HuH-7.5 (cell line): Measurements from ENCODE around the gene SNX9.
"Not testable (repeated sequence)": the region's sequence is repeated elsewhere in the genome, so short reads cannot be mapped to it uniquely, and the experiment has no call there.

Source experiments
- DNase-seq: peaks from one replicate; pipeline ENCODE4 v3.0.0; 2011; ENCODE audit warnings: low spot score

The SNX9 gene

GRCh38 chr6:157887892-157888291 lies 64.8 kb downstream of the SNX9 start:
- DNase-seq, result no peak

- no peak for DNase-seq
Observed at GRCh38 chr6:157891544-157892362, 68.7 kb downstream of the SNX9 start.

DNA sequence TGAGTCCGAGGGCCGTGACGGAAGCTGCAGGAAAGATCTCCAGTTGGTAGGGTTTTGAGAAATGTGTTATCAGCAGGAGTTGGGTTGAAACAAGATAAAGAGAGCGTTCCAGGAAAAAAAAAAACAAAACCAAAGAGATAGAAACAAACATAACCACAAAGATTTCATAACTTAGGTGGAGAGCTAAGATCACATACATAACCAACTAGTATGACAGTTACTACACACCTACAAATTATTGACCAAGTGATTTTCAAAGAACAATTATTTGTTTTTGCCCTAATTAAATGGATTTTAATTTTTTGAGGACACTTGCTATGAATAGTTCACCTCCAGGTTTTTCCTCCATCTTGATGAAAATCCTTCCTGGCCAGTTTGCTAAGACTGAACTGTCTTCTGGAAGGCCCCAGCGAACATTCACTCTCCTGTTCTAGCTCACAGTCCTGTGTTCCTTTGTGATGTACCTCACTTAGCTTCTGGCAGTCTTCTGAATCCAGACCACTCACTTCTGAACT lies 69.4 kb downstream of the SNX9 start:
- no peak for DNase-seq

DNA sequence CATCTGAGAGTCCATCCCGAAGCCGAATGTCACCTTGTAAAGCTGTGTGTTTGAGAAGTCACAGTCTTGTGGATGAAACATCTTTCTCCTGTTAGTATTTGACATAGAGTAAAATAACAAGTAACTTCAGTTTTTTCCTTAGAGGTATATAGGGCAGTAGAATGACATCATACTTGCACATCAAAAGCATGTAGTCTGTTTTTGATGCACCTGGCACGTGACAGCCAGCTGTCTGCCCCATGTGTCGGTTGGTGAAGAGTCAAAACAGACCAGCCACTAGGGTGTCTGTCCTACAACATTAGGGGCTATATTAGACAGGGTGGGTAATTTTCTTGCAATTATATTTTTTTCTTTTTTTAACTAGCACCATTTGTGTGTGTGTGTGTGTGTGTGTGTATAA lies 70.2 kb downstream of the SNX9 start:
- DNase-seq, result no peak

DNA sequence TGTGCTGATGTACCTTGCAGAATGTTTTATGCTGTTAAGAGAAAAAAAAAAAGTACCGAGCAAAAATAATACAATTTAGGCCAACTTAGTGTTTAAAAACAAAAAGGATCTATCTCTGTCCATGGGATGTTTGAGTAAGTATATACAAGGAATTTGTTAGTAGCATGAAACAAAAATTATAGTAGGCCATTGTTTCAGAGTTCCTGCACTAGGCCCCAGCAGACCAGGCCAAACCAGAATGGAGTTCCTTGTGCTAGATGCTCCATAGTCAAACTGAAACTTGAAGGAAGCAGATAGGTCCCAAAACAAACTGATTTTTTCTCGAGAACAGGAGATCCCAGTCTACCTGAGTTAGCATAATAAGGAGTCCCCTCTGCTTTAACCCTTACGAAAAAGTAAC lies 72.5 kb downstream of the SNX9 start:
- DNase-seq, result no peak

DNA sequence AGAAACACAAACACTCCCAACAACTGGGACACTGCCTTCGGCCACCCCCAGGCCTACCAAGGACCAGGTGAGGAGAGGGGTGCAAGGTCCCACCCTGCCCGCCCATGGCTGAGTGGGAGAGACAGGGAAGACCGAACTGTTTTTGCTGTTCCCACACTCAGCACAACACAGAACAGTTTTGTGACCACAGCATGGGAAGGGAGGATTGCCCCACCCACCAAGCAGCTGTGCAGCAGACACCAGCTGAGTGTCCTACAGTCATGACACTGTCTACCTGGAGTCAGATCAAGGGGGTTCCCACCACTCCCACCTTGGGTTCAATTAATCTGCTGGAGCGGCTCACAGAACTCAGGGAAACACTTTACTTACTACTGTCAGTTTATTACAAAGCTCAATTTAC lies 73.9 kb downstream of the SNX9 start:
- DNase-seq, result no peak

- DNase-seq, result no peak
Observed at GRCh38 chr6:157898169-157898568, 75.1 kb downstream of the SNX9 start.

DNA sequence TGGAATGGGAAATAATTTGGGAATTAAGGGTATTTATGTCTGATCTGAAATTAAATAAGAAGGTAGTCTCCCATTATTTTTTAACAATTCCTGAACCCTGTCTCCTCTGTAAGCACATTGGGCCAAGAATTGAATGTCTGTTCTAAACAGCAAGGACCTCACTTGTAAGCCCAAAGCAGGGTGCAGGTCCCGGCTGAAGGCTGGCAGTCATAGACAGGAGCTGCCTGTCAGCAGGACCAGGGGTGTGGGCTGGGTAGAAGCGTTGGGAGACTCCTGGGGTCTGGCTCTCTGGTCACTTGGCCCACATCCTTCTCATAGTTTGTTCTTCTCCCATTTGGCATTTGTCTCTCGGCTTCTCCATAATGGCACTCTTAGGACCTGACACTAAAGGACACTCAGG lies 75.6 kb downstream of the SNX9 start:
- DNase-seq, result no peak

GRCh38 chr6:157900262-157900661 lies 77.2 kb downstream of the SNX9 start:
- DNase-seq, result not testable (repeated sequence)

GRCh38 chr6:157900751-157901150 lies 77.7 kb downstream of the SNX9 start:
- not testable (repeated sequence) for DNase-seq

- DNase-seq, result no peak
Observed at GRCh38 chr6:157904999-157905398, 82.0 kb downstream of the SNX9 start.

- DNase-seq, result no peak
Observed at GRCh38 chr6:157905590-157906342, 82.7 kb downstream of the SNX9 start.

DNA sequence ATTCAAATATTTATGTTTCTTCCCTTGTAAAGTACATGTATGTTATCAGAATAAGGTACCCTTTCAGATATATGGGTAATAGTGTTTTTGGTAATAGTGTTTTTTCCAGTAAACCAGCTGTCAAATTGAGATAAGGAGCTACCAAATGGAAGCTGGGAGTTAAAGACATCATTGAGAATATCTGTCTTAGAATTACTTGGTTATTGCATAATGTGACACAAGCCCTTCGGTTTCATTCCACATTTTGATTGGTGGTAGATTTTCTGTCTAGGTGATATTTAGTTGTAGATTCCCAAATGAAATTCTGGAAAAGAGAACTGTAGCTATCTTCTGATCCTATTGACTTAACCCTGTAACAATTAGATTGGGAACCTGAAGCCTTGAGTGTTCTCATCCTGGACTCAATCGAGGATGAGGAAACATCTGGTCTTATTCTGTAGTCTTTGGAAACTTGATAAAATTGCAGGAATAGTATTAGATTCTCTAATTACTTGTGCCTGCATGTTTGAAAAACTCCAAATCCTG lies 83.6 kb downstream of the SNX9 start:
- no peak for DNase-seq

GRCh38 chr6:157907651-157908050 lies 84.6 kb downstream of the SNX9 start:
- DNase-seq, result no peak

DNA sequence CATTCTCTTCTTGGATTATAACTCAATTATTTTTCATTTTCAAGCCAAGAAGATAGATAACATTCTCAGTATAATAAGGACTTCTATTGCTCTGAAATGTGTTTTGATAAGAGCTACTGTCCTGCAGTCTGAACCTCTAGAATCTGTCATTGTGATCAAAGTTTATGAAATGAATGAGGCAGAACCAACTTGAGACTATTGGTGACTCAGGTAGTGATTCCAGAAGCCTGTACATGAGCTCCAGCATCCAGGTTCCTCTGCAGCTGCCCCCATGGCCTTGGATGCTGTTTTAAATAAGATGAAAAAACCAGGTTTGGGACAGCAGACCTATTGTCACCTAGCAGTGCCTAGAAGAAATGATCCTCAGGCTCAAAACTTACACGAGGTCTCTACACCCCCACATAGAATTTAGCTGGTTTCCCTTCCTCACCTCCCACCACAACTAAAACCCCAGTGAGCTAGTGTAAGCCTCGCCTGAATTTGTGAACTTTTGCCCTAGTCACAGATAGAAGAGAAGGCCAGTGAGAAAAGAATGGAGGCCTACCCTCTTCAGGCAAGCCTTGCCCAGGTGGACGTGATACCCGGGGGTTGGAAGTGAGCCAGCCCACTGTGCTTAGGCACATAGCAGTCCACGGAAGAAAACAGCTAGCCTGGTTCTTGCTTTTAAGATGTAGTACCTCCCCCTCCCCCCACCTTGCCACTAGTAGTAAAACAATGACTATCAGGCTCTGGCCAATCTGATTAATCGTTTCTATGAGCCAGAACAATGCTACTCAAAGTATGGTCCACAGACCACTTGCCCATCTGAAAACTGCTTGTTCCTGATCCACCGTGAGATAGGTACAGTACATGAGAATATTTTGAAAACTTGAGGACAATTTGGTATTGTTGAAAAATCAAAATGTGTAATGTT lies 85.6 kb downstream of the SNX9 start:
- no peak for DNase-seq

DNA sequence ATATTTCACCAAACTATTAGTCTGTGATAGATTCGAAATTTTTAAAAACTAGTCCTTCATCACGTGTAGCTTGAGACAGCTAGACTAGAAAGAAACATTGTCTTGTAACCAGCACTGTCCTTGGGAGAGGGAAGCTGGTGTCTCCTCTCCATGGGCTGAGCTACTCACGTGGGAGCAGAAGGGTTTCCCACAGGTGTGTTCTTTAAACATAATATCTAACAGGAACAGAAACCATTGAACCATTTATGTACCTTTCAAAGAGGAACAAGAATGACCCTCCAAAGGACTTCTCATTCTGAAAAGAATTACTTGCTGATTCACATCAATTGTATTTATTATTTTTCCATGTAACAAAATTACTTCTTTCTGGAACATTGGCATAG lies 86.2 kb downstream of the SNX9 start:
- DNase-seq, result no peak

DNA sequence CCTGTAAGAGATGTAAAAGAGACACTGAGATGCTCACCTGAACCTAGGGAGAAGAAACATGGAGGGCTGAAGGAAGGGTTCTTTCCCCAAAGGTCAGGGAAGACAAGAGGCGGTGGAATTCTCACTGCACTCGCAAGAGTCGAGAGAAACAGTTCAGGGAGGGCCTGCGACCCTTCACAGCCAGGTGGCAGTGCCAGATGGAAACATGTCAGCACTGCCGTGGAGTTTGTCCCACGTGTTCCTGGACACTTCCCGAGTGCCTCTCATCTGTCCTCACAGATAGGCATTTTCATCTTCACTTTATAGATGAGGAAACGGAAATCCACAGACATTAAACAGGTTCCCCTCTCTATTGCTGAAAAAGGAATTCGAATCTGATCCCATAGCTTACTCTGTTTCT lies 88.2 kb downstream of the SNX9 start:
- DNase-seq, result no peak

- DNase-seq, result no peak
Observed at GRCh38 chr6:157911786-157912185, 88.7 kb downstream of the SNX9 start.

- no peak for DNase-seq
Observed at GRCh38 chr6:157912326-157912725, 89.3 kb downstream of the SNX9 start.

DNA sequence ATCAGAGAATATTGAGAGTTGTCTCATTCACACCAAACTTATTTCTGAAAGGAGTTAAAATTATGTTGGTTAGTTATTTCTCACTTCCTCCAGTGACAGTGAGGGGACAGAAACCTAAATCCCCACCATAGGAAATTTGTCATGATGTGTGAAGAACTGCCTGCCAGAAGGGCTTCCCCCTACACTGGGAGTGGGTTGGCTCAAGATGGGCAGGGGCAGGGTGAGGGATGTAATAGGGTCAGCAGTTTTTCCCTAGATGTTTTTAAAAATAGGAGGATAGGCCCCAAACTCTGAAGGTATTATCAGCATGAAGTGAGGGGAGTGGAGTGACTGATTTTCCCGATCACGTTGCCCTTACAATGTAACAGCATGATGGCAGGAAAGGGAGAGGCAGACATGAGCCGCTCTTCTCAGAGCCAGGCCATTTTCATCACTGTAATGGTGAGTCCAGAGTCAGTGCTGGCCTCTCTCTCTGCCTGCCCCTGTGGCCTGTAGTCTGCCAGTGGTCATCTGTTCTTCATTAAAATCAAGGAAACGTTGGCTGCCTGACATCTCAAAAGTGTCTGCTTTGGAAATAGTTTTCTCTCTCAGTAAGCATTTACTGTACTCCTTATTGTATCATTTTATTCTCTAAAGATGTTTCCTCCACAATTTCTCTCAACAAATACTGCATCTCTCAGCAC lies 98.8 kb downstream of the SNX9 start:
- no peak for DNase-seq

- no peak for DNase-seq
Observed at GRCh38 chr6:157925771-157926170, 102.7 kb downstream of the SNX9 start.
